Limb (tissue), 2 donors: ENCODE results near the gene ALDH3A2.
"Not testable (repeated sequence)": the region's sequence is repeated elsewhere in the genome, so short reads cannot be mapped to it uniquely, and the experiment has no call there.

Experiments
- DNase-seq, 2 donors: peaks; one replicate each; pipeline ENCODE4 v3.0.0-alpha.2; 2016; ENCODE audit errors: extremely low spot score in 2 of 2

Gene ALDH3A2

GRCh38 chr17:19678581-19679453 lies 30.3 kb downstream of the ALDH3A2 start:
- DNase-seq: no peak

- no peak for DNase-seq
Measured at GRCh38 chr17:19683117-19683516, 34.6 kb downstream of the ALDH3A2 start.

- DNase-seq: not testable (repeated sequence)
Measured at GRCh38 chr17:19684909-19685580, 36.5 kb downstream of the ALDH3A2 start.

GRCh38 chr17:19686400-19687090 lies 38.0 kb downstream of the ALDH3A2 start:
- DNase-seq: no peak

GRCh38 chr17:19702217-19702641 lies 53.7 kb downstream of the ALDH3A2 start:
- no peak for DNase-seq

- DNase-seq: no peak
Measured at GRCh38 chr17:19703106-19703827, 54.7 kb downstream of the ALDH3A2 start.

GRCh38 chr17:19703828-19704613 lies 55.5 kb downstream of the ALDH3A2 start:
- DNase-seq: no peak

GRCh38 chr17:19705201-19705600 lies 56.6 kb downstream of the ALDH3A2 start:
- DNase-seq: no peak

GRCh38 chr17:19705771-19706770 lies 57.5 kb downstream of the ALDH3A2 start:
- no peak for DNase-seq

- no peak for DNase-seq
Measured at GRCh38 chr17:19706791-19707727, 58.5 kb downstream of the ALDH3A2 start.

- no peak for DNase-seq
Measured at GRCh38 chr17:19707728-19708221, 59.2 kb downstream of the ALDH3A2 start.

- DNase-seq: no peak
Measured at GRCh38 chr17:19708431-19709175, 60.1 kb downstream of the ALDH3A2 start.

GRCh38 chr17:19709841-19710240 lies 61.3 kb downstream of the ALDH3A2 start:
- no peak for DNase-seq

GRCh38 chr17:19712436-19713004 lies 64.0 kb downstream of the ALDH3A2 start:
- DNase-seq: no peak

- DNase-seq: no peak
Measured at GRCh38 chr17:19713462-19713861, 64.9 kb downstream of the ALDH3A2 start.

GRCh38 chr17:19713901-19714361 lies 65.4 kb downstream of the ALDH3A2 start:
- DNase-seq: no peak
